ENCODE results near the gene TMPRSS5. TPM values are rescaled to one million over a fixed set of nuclear protein-coding genes. Genes with fewer than 3 reads are reported as not detected.

TMPRSS5 gene
- total and polyA plus RNA-seq, 3 donors from 2014 or later = 1.4 to 2.2 (median 1.5) TPM

DNA sequence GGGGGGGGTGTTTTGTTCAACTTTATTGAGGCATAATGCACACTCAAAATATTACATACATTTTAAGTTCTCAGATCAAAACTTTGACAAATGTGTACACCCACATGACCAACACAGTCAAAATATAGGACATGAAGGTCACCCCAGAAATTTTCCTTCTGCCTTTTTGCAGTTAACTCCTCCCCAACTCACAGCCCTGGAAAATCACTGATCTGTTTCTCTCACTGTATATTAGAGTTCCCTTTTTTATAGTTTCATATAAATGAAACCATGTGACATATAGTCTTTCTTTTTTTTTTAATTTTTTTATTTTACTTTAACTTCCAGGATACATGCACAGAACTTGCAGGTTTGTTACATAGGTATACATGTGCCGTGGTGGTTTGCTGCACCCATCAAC is 4.6 kb downstream of the TMPRSS5 start:
- no peaks in the 10 kb centered on the region for H3K4me1 ChIP-seq
- H3K27me3 ChIP-seq = no peaks in the 10 kb centered on the region
- H3K36me3 ChIP-seq (ENCODE audit: low read depth, missing control alignments) = no peaks in the 10 kb centered on the region
- no peaks in the 10 kb centered on the region for H3K9me3 ChIP-seq
- WGBS, 2 donors = 93 to 100% methylated on average over 1 of the region's 1 CpG
- DNase-seq = no peak
- TF ChIP-seq POLR2A (IDR thresholded peaks at IDR 0.05) = no peak
- TF ChIP-seq, protein P1, sequence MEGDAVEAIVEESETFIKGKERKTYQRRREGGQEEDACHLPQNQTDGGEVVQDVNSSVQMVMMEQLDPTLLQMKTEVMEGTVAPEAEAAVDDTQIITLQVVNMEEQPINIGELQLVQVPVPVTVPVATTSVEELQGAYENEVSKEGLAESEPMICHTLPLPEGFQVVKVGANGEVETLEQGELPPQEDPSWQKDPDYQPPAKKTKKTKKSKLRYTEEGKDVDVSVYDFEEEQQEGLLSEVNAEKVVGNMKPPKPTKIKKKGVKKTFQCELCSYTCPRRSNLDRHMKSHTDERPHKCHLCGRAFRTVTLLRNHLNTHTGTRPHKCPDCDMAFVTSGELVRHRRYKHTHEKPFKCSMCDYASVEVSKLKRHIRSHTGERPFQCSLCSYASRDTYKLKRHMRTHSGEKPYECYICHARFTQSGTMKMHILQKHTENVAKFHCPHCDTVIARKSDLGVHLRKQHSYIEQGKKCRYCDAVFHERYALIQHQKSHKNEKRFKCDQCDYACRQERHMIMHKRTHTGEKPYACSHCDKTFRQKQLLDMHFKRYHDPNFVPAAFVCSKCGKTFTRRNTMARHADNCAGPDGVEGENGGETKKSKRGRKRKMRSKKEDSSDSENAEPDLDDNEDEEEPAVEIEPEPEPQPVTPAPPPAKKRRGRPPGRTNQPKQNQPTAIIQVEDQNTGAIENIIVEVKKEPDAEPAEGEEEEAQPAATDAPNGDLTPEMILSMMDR (IDR thresholded peaks at IDR 0.05) = no peak
- H3K4me3 ChIP-seq = no peak overlapping the region
- no peak overlapping the region for H3K27ac ChIP-seq
- intact Hi-C loops (cut with DNase I; ENCODE audit: low total_unique reads) = no loop called here

GRCh38 chr11:113698515-113698914 is 7.6 kb downstream of the TMPRSS5 start:
- TF ChIP-seq POLR2A (IDR thresholded peaks at IDR 0.05) = no peak
- 87 to 100% methylated on average over 1 to 3 of the region's 3 CpGs for WGBS, 2 donors
- H3K27me3 ChIP-seq = no peaks in the 10 kb centered on the region
- intact Hi-C loops (cut with DNase I; ENCODE audit: low total_unique reads) = no loop called here
- H3K27ac ChIP-seq = no peak overlapping the region
- DNase-seq = no peak
- H3K36me3 ChIP-seq (ENCODE audit: low read depth, missing control alignments) = no peaks in the 10 kb centered on the region
- H3K4me1 ChIP-seq = no peaks in the 10 kb centered on the region
- no peaks in the 10 kb centered on the region for H3K9me3 ChIP-seq
- no peak overlapping the region for H3K4me3 ChIP-seq

DNA sequence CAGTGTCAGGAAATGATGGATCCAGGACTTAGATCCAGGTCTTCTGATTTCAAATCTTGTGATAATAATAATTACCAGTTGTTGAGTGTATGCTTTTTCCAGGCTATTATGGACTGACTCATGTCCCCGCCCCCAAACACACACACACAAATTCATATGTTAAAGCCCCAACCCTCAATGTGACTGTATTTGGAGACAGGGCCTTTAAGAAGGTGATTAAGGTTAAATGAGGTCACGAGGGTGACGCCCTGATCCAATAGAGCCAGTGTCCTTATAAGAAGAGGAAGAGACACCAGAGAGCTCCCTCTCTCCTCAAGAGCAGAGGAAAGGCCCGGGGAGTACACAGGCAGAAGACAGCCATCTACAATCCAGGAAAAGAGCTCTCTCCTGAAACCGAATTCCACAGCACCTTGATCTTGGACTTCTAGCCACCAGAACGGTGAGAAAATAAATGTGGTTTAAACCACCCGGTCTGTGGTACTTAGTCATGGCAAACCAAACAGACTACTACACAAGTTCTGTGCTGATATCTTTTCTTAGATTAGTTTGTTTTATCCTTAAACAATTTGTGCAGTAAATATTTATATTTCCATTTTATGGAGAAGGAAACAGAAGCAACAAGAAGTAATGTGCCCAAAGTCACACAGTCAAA is 8.2 kb downstream of the TMPRSS5 start:
- no peaks in the 10 kb centered on the region for H3K36me3 ChIP-seq (ENCODE audit: low read depth, missing control alignments)
- H3K27me3 ChIP-seq = no peaks in the 10 kb centered on the region
- intact Hi-C loops (cut with DNase I; ENCODE audit: low total_unique reads) = no loop called here
- H3K4me3 ChIP-seq = no peak overlapping the region
- DNase-seq = no peak
- H3K4me1 ChIP-seq = no peaks in the 10 kb centered on the region
- 85 to 87% methylated on average over 7 of the region's 7 CpGs for WGBS, 2 donors
- no peak overlapping the region for H3K27ac ChIP-seq
- H3K9me3 ChIP-seq = no peaks in the 10 kb centered on the region
- TF ChIP-seq, protein P1 (IDR thresholded peaks at IDR 0.05) = no peak
- TF ChIP-seq POLR2A (IDR thresholded peaks at IDR 0.05) = no peak

GRCh38 chr11:113697111-113697510 is 9.0 kb downstream of the TMPRSS5 start:
- Histone ChIP-seq H3K4me3 (no peak overlapping the region), H3K4me1 (no peaks in the 10 kb centered on the region), H3K36me3 (ENCODE audit: low read depth, missing control alignments) (no peaks in the 10 kb centered on the region), H3K27ac (no peak overlapping the region), H3K9me3 (no peaks in the 10 kb centered on the region), H3K27me3 (no peaks in the 10 kb centered on the region)
- intact Hi-C loops (cut with DNase I; ENCODE audit: low total_unique reads) = no loop called here
- DNase-seq = no peak
- 94 to 100% methylated on average over 4 to 5 of the region's 5 CpGs for whole genome bisulfite sequencing, 2 donors
- TF ChIP-seq, protein P1 (IDR thresholded peaks at IDR 0.05) = no peak
- no peak for TF ChIP-seq POLR2A (IDR thresholded peaks at IDR 0.05)

- no peaks in the 10 kb centered on the region for H3K4me1 ChIP-seq
Measured at GRCh38 chr11:113695207-113695606, 10.9 kb downstream of the TMPRSS5 start.

More at GRCh38 chr11:113695207-113695606, 10.9 kb downstream of the TMPRSS5 start:
- intact Hi-C loops (cut with DNase I; ENCODE audit: low total_unique reads) = no loop called here
- Histone ChIP-seq H3K9me3 (no peaks in the 10 kb centered on the region), H3K27me3 (no peaks in the 10 kb centered on the region), H3K4me3 (no peak overlapping the region), H3K27ac (no peak overlapping the region), H3K36me3 (ENCODE audit: low read depth, missing control alignments) (no peaks in the 10 kb centered on the region)
- DNase-seq = no peak
- WGBS, 2 donors = 69 to 95% methylated on average over 3 to 4 of the region's 4 CpGs
- TF ChIP-seq, protein P1 (IDR thresholded peaks at IDR 0.05) = no peak
- TF ChIP-seq POLR2A (IDR thresholded peaks at IDR 0.05) = no peak
